Measurements from ENCODE around the gene TCF7.

GRCh38 chr5:134090522-134090921 is 24.0 kb upstream of the TCF7 start:
- TF ChIP-seq SIN3A (IDR thresholded peaks at IDR 0.05; ENCODE audit: borderline replicate concordance, low read depth, low read length), result no peak
- TF ChIP-seq SMC3 (IDR thresholded peaks at IDR 0.05; ENCODE audit: low read depth, low read length), result no peak
- no peak for TF ChIP-seq ZBTB33 (IDR thresholded peaks at IDR 0.05; ENCODE audit: borderline replicate concordance, low read depth)
- TF ChIP-seq CHD2 (IDR thresholded peaks at IDR 0.05; ENCODE audit: low read length, partially characterized antibody), result no peak
- no peak for TF ChIP-seq CTCF (IDR thresholded peaks at IDR 0.05)
- TF ChIP-seq TAF1 (IDR thresholded peaks at IDR 0.05; ENCODE audit: borderline replicate concordance, low read depth, low read length), result no peak
- TF ChIP-seq MAX (IDR thresholded peaks at IDR 0.05; ENCODE audit: low read depth), result no peak

Data from SK-N-SH (cell line).